Measurements from ENCODE around the gene TNFRSF4.

DNA sequence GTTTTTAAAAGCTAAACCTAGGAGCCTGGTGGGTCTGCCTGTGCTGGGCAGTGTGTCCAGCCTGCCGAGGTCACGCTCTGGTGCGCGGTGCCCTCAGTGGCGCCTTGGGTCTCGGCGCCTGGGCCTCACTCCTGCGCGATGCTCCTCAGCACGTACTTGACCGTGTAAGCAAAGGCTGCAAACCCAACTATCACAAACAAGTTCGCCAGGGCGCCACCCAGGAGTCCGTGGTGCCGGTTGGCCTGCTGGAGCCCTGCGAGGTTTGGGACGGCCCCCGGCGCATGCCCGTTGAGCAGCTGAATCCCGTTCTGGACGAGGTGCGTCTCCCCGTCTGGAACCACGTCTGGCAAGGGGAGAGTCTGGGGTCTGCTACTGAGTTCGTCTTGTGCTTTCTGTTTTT is 41.1 kb upstream of the TNFRSF4 start:
- no peak for TF ChIP-seq MYC (CRISPR knock-in tag; IDR thresholded peaks at IDR 0.05; ENCODE audit: borderline replicate concordance)
- no peak for TF ChIP-seq ZSCAN25 (CRISPR knock-in tag; IDR thresholded peaks at IDR 0.05)
- TF ChIP-seq, protein P1, sequence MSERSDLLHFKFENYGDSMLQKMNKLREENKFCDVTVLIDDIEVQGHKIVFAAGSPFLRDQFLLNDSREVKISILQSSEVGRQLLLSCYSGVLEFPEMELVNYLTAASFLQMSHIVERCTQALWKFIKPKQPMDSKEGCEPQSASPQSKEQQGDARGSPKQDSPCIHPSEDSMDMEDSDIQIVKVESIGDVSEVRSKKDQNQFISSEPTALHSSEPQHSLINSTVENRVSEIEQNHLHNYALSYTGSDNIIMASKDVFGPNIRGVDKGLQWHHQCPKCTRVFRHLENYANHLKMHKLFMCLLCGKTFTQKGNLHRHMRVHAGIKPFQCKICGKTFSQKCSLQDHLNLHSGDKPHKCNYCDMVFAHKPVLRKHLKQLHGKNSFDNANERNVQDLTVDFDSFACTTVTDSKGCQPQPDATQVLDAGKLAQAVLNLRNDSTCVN (CRISPR knock-in tag; IDR thresholded peaks at IDR 0.05; ENCODE audit: borderline replicate concordance), result no peak
- no peak for TF ChIP-seq HMGA1 (CRISPR knock-in tag; conservative IDR thresholded peaks at IDR 0.05)
- TF ChIP-seq, protein P2, sequence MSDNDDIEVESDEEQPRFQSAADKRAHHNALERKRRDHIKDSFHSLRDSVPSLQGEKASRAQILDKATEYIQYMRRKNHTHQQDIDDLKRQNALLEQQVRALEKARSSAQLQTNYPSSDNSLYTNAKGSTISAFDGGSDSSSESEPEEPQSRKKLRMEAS (IDR thresholded peaks at IDR 0.05), result no peak
- TF ChIP-seq NFYB (CRISPR knock-in tag; IDR thresholded peaks at IDR 0.05), result no peak
- TF ChIP-seq RAD21 (CRISPR knock-in tag; IDR thresholded peaks at IDR 0.05), result no peak
- TF ChIP-seq, protein P3, sequence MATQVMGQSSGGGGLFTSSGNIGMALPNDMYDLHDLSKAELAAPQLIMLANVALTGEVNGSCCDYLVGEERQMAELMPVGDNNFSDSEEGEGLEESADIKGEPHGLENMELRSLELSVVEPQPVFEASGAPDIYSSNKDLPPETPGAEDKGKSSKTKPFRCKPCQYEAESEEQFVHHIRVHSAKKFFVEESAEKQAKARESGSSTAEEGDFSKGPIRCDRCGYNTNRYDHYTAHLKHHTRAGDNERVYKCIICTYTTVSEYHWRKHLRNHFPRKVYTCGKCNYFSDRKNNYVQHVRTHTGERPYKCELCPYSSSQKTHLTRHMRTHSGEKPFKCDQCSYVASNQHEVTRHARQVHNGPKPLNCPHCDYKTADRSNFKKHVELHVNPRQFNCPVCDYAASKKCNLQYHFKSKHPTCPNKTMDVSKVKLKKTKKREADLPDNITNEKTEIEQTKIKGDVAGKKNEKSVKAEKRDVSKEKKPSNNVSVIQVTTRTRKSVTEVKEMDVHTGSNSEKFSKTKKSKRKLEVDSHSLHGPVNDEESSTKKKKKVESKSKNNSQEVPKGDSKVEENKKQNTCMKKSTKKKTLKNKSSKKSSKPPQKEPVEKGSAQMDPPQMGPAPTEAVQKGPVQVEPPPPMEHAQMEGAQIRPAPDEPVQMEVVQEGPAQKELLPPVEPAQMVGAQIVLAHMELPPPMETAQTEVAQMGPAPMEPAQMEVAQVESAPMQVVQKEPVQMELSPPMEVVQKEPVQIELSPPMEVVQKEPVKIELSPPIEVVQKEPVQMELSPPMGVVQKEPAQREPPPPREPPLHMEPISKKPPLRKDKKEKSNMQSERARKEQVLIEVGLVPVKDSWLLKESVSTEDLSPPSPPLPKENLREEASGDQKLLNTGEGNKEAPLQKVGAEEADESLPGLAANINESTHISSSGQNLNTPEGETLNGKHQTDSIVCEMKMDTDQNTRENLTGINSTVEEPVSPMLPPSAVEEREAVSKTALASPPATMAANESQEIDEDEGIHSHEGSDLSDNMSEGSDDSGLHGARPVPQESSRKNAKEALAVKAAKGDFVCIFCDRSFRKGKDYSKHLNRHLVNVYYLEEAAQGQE (IDR thresholded peaks at IDR 0.05; ENCODE audit: borderline replicate concordance in 1 of 2, low read depth in 1 of 2, low read length in 2 of 2), result no peak
- no peak for TF ChIP-seq MAFK (conservative IDR thresholded peaks at IDR 0.05 in 1 of 2, IDR thresholded peaks at IDR 0.05 in 1 of 2; ENCODE audit: low read length in 2 of 2)
- no peak for TF ChIP-seq HCFC1 (IDR thresholded peaks at IDR 0.05; ENCODE audit: low read depth, low read length)
- TF ChIP-seq, protein P4, sequence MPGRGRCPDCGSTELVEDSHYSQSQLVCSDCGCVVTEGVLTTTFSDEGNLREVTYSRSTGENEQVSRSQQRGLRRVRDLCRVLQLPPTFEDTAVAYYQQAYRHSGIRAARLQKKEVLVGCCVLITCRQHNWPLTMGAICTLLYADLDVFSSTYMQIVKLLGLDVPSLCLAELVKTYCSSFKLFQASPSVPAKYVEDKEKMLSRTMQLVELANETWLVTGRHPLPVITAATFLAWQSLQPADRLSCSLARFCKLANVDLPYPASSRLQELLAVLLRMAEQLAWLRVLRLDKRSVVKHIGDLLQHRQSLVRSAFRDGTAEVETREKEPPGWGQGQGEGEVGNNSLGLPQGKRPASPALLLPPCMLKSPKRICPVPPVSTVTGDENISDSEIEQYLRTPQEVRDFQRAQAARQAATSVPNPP (CRISPR knock-in tag; IDR thresholded peaks at IDR 0.05), result no peak
- TF ChIP-seq GABPB1 (CRISPR knock-in tag; IDR thresholded peaks at IDR 0.05), result no peak
- TF ChIP-seq, protein P5, sequence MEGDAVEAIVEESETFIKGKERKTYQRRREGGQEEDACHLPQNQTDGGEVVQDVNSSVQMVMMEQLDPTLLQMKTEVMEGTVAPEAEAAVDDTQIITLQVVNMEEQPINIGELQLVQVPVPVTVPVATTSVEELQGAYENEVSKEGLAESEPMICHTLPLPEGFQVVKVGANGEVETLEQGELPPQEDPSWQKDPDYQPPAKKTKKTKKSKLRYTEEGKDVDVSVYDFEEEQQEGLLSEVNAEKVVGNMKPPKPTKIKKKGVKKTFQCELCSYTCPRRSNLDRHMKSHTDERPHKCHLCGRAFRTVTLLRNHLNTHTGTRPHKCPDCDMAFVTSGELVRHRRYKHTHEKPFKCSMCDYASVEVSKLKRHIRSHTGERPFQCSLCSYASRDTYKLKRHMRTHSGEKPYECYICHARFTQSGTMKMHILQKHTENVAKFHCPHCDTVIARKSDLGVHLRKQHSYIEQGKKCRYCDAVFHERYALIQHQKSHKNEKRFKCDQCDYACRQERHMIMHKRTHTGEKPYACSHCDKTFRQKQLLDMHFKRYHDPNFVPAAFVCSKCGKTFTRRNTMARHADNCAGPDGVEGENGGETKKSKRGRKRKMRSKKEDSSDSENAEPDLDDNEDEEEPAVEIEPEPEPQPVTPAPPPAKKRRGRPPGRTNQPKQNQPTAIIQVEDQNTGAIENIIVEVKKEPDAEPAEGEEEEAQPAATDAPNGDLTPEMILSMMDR (CRISPR knock-in tag; IDR thresholded peaks at IDR 0.05), result no peak
